HG03354 (cell line): ENCODE results near the gene OPTN.
"Not testable (repeated sequence)": the region's sequence is repeated elsewhere in the genome, so short reads cannot be mapped to it uniquely, and the experiment has no call there.

ENCODE experiments used
- ATAC-seq: cut with Tn5 transposase; IDR thresholded peaks from one replicate; pipeline ENCODE4 v1.9.1; 2021; ENCODE audit warnings: mild to moderate bottlenecking; ENCODE audit not compliant: unreplicated experiment, poor library complexity, severe bottlenecking

The OPTN gene

DNA sequence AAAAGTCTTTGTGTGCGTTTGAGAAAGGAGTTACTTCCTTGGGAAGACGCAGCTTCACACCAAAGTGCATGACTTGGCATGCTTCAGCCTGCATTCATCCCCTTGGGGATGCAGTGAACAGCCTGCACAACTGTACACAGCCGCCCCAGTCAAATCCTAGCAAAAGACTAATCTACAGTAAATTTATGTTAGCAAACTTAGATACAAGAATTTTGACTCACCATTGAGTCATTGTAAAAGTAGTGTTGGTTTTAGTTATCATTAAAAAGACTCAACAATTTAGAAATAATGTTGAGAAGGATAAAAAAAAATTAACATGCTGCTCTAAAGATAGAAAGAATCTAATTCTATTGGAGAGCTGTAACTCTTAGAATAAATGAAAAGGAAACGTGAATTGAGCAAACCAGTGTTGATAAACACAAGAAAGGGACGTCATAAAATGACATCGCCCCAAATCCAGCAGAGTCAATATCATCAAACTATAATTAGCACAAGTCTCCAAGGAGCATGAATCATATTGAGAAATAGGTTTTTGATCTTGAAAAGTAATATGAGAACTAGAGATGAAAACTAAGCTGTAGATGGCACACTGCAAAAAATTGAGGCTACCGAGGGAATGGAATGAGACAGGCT, 11.9 kb upstream of the OPTN start:
- ATAC-seq = no peak

DNA sequence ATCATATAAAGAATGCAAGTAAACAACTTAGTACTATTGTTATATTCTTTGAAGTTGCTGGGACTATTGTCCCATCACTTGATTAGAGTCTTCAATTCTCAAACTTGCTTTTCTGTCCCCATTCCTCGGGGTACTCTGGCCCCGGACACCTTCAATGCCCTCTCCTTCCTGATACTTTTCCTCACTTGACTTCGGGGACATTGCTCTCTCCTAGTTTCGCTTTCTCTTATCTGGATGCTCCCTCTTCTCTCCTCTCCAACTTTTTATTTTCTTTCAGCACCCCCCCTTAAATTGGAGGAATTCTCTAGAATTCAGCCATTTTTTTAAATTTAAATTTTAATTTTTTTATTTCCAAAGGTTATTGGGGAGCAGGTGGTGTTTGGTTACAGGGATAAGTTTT, 10.6 kb upstream of the OPTN start:
- no peak for ATAC-seq

DNA sequence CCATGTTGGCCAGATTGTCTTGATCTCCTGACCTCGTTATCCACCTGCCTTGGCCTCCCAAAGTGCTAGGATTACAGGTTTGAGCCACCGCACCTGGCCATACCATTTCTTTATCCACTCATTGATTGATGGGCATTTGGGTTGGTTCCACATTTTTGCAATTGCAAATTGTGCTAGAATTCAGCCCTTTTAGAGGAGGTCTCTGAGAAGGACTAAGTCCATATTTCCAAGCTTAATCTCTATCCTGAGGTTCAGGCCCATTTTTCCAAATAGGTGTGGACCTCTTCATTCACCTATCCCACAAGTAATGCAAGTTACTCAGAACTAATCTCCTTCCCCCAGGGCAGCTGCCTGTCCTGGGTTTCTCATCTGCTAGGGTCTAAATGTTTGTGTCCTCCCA, 9.7 kb upstream of the OPTN start:
- ATAC-seq = no peak

DNA sequence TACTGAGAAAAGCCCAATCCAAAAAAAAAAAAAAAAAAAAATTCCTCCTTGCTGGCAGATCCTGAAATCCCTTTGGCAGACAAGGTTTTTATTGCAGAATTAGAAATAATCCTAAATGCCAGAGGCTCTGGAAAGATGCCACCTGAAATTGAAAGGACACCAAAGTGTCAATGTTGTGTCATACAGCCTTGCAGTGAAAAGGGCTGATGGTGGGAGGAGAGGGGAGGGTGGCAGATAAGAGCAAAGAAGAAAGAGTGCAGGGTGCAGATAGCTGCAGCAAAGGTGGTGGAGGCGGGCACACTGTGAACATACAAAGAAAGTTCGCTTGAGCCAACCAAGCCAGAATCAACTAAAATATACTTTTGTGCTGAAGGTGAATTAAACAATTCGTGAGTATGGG, 8.2 kb upstream of the OPTN start:
- no peak for ATAC-seq

DNA sequence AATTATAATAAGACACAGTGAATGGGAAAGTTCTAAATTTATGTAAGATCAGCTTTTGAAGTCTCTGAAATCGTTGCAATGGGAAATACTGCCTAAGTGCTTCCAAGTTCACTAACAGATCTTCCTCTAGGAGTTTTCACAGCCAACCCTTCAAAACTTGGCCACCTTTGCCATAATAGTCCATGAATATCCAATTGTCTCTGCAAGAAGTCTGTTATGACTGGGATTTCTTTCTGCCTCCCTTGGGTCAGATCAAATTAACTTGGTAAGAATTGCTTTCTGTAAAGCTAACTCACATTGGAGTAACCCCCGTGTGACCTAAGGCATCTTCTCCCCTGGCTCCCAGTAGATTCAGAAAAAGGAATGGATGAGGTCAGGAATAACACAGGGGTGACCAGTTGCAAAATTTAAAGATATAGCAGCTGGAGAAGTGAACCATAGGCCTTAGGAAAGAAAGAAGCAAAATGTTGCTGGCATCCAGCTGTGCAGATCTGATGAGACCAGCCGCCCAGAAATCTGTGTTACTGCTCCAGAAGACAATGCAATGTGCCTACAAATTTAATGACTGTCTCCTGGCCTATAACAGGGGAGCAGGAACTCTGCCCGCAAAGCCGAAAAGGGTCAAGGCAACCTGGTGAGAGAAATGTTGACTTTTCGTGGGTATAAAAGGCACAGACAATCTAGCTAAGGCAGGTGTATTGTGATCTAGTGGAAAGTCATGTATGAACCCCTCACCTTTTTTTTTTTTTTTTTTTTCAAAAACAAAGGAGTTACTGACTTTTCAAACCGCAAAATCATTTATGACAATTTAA, 7.5 kb upstream of the OPTN start:
- ATAC-seq = no peak

DNA sequence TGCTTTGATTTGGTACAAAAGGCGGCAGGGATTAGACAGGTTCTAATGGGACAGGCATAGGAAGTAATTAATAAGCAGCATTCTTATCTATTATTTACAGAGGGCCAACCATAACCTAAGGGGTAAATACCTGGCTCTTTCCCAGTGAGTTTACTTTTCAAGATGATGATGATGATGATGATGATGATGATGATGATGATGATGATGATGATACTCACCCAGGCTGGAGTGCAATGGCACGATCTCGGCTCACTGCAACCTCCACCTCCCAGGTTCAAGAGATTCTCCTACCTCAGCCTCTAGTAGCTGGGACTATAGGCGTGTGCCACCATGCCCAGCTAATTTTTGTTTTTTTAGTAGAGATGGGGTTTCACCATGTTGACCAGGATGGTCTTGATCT, 5.9 kb upstream of the OPTN start:
- ATAC-seq = not testable (repeated sequence)

DNA sequence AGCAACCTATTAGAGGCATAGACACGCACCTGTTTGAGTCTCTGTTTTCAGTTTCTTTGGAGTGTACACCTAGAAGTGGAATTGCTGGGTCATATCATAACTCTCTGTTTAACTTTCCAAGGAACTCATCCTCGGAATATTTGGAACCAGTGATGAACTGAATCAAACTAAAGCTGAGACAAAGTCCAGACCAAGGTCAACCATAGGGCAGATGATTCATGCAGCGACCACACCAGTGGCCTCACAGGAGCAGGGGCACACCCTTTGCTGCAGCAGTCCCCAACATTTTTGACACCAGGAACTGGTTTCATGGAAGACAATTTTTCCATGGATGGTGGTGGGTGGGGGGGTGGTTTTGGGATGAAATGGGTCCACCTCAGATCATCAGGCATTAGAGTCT, 4.9 kb upstream of the OPTN start:
- no peak for ATAC-seq

DNA sequence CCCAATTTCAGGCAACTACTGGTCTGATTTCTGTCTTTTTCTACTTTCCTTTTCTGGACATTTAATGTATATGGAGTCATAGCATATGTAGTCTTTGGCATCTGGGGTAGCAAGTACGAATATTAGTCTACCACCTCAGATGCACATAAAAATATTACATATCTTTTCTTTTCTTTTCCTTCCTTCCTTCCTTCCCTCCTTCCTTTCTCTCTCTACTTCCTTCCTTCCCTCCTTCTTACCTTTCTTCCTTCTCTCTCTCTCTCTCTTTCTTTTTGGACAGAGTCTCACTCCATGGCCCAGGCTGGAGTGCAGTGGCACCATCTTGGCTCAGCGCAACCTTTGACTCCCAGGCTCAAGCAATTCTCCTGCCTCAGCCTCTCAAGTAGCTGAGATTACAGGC, 4.0 kb upstream of the OPTN start:
- ATAC-seq = no peak

DNA sequence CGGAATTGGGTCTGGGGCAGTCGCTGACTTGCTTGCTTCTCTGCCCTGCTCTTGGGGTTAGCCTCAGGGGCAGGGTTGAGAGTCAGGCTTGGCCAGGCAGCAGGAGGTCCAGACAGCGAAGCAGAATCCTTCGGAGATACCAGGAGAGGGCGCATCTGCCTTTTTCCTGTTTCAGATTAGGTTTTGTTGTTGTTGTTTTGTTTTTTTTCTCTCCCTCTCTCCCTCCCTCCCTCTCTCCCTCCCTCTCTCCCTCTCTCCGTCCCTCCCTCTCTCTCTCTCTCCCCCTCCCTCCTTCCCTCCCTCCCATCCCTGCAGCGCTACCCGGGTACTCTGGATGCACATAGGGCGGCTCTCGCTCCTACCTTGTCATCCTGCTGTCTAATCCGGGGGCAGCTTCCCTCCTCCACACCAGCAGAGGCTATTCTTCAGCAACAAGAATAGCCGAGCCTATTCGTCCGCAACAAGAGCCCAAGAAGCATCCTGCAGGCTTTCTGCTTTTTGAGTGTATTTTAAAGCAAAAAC, 758 bp upstream of the OPTN start:
- peak; percentile 32 for ATAC-seq

DNA sequence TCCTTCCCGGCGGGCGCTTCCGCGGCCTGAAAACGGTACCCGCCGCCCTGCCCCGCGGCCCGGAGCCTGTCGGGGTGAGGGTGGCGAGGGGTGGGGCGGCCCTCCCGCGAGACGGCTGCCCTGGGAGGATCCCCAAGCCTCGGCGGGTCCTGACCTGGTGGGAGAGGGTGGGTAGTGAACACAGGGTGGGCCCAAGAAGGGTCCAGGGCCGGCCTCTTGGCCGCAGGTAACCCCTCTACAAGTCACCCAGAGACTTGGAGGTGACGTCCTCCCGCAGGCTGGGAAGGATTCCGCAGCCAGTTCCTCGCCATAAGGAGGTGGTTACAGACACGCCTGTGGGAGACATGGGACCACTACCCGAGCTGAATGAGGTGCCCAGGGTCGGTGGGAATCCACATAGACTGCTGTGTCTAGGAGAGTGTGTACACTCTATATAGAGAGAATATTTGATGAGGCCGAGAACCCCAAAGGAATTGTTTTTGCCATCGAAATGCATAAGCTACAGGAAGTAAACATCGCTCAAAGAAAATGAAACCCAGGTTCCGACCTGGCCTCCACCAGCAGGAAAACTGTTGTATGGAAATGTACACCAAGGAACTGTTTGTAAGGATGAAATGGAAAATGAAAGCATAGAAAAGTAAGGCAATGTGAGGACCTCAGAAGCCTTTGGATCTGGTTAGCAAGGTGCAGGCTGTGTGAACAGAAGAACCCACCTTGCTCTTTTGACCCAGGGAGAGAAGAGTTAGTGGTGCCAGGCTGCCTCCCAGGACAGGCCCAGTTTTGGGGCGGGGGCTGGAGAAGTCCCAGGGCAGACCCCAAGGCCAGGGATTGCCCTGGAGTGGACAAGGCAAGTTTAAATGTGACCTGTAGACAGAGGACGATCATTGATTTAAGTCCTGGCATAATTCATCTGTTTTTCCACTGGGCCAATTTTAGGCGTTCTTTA, 659 bp downstream of the OPTN start:
- peak; percentile 29 for ATAC-seq

DNA sequence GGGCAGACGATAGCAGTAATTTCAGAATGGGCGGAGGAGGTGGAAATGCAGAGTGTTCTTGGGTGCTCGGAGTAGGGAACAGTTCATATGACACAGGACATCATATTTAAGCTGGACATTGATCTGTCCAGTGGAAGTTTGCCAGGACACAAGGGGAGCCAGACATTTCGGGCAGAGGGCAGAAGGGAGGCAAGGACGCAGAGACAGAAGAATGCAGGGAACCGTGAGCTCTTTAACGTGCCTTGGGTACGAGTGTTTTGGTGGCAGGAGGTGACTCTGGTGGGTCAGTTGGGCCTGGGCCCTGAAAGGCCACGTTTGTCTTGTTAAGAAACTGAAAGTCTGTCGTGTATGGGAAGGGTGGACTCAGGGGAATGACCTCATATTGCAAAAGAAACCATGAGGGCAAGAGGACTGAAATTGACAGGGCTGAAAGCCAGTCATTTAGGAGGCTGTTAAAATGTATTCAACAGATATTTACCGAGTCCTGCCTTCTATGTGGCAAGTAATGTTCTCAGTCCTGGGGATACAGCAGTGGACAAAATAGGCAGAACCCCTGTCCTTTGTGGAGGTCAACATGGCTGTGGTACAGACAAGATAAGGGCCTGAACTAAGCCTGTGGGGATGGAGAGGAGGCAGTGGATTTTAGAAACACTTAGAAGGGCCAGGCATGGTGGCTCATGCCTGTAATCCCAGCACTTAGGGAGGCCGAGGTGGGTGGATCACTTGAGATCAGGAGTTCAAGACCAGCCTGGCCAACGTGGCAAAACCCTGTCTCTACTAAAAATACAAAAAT, 2.2 kb downstream of the OPTN start:
- no peak for ATAC-seq

DNA sequence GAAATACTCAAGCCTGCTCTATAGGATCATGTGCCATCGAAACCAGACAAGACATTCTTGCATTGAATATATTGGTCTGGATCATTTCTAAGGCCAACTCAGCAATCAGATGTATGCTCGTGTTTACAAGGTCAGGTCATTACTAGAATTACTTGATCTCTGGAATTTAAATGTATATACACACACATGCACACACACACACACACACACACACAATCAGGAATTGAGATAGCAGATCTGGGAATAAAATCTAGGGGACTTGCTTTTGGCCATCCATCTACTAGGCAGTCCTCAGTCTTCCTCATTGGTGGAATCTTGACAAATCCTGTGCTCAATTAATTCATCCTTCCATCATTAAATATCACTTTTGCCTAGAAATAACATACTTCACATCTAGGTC, 3.6 kb downstream of the OPTN start:
- no peak for ATAC-seq

DNA sequence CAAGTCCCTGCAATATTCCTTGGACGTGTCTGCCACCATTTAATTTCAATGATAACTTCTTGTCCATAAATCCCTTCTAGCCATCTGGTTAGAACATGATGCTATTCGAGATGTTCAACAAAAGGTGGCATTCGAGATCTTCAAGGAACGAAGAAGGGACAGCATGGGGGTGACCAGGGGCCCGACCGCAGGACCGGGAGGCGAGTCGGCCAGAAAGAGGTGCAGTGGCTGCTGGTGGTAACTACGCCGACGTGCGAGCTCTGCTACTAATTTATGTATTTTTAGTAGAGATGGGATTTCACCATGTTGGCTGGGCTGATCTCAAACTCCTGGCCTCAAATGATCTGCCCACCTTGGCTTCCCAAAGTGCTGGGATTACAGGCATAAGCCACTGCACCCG, 4.7 kb downstream of the OPTN start:
- no peak for ATAC-seq

DNA sequence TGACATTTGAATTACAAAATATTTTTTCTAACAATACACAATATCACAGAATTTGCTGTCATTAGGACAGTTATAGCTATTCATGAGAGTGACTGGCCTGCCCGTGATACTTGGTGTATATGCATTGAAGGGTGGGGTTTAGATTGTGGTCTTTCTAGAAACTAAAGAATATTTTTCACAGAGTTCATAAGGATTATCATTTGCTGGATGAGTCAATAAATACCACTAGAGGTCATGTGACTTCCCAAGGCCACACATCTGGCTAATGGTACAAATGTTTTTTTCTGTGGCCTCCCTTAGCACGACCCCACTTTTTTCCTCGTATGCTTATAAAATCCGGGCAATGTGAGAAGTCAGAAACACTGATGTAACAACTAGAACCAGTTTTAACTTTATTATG, 5.2 kb downstream of the OPTN start:
- ATAC-seq = no peak

DNA sequence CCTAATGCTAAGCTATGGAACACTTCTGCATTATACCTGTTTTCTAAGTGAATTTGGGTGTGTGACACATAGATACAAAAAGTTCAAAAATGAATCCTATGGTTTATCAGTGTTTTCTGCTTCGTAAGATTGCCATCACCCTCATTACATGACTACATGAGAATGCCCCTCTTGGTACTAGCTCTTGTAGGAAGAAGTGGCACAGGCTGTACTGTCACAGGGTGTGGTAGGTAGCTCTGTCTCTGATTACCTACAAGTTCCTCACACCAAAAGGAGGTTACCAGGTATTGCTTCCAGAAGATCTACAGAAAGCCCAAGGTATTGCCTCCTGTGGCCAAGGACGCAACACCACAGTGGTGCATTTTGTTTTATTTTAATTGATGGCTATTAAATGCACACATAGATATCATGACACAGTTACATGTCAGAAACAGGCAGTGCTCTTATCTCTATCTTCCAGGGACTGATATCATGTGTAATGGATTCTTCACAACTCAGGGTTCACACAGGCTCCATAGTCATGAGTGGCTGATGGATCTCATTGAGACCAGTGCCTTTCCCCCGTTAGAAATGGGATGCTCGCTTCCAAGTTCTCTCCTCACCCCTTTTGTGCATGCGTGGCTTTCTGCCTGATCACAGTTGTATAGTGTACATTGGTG, 6.6 kb downstream of the OPTN start:
- ATAC-seq = no peak

DNA sequence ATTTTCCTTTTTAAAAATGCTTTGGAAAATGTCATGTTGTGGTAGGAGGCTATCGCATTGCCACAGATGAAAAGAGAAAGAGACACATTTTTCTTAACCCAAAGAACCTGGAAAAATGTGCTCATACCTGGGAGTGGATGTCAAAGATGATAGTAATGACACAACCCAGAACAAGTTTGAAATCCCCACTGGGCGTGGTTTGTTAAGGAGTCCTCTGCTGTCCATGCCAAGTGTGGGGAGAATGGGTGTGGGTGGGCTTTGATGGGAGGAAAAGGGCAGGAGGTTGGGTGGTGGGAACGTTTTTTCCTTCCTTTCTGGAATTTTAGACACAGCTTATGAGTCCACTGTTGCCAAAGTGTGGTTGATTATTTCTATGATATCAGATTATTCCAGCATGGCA, 10.9 kb downstream of the OPTN start:
- ATAC-seq = no peak

DNA sequence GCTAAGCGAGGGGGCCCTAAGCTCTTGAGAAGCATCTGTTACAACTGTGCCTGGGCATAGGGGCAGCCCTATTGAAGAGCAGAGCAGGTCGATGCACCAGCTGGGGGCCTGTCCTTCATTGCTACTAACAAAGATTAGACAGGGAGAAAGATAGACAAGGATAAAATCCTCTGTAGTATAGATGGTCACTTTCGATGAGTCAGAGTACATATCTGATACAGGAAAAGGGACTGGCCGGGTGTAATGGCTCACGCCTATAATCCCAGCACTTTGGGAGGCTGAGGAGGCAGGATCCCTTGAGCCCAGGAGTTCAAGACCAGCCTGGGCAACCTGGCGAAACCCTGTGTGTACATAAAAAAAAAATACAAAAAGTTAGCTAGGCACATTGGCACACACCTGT, 13.6 kb downstream of the OPTN start:
- no peak for ATAC-seq

DNA sequence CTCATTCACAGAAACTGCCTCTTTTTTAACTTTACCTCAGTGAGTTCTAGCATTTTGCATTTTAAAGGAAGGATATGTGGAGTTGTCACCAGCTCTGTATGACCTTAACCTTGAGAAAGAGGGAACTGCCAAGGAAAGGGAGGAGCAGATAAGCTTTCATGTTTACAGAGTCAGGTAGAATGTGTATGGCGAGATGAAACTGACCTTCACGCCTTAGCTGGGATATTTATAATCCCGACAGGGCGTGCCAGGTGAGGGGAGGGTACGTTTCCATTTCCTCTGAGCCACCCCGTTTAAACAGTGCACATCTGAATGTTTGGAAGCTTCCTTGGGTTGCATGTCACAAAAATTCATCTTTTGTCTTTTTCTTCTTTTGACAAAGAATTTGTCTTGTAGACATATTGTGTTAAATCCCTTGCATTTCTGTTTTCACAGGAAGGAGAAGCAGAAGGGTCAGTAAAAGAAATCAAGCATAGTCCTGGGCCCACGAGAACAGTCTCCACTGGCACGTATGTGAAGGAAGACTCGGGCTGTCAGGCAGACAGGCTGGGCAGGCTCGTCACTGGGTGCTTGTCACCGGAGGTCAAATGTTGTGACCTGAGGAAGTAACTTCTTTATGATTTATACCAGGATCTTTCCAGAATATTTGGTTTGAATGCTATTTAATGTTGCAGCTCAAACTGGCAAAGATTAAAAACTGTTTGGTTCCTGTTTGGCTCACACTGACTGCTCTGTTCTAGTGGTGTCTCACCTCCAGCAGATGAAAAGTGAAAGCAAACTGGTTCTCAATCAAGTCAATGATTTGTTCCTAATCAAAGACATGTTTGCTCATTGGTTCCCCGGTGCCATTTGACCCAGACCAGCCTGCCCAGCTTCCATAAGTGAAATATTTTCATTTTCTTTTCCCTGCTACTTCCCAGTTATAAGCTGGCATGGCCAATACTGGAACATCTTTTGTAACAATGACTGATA, 16.2 kb downstream of the OPTN start:
- ATAC-seq = peak; percentile 79
